ENCODE results near the gene KCNC4. TPM values are rescaled to one million over a fixed set of nuclear protein-coding genes. Genes with fewer than 3 reads are reported as not detected.

Gene KCNC4
- polyA plus RNA-seq, 3 donors, result 0.03 to 0.56 (median 0.12) TPM

GRCh38 chr1:110225756-110226404 is 15.8 kb downstream of the KCNC4 start:
- no peak overlapping the region for H2AFZ ChIP-seq (ENCODE audit: insufficient read depth, low read depth, low read length, poor library complexity, severe bottlenecking)
- no peaks in the 10 kb centered on the region for H3K36me3 ChIP-seq (replicated peaks in 1 of 2; ENCODE audit: control insufficient read depth in 1 of 2, insufficient read depth in 2 of 2, low read length in 2 of 2)
- no peak overlapping the region for H3K27ac Mint-ChIP-seq
- H3K9me3 Mint-ChIP-seq, result no peaks in the 10 kb centered on the region
- no peak for DNase-seq
- no peaks in the 10 kb centered on the region for H3K79me2 ChIP-seq (ENCODE audit: insufficient read depth, low read length)
- no peak overlapping the region for H3K27ac ChIP-seq (ENCODE audit: low read depth in 1 of 2, low read length in 2 of 2)
- H3K4me1 Mint-ChIP-seq, result peaks cover 10% of the 10 kb centered on the region
- intact Hi-C loops (cut with micrococcal nuclease), result no loop called here
- no peak overlapping the region for H3K9ac ChIP-seq (ENCODE audit: insufficient read depth, low read length, poor library complexity, severe bottlenecking)
- no peaks in the 10 kb centered on the region for H4K20me1 ChIP-seq (ENCODE audit: insufficient read depth, low read length)
- H3K4me3 ChIP-seq (replicated peaks in 1 of 3; ENCODE audit: low read depth in 2 of 3, low read length in 3 of 3), result no peak overlapping the region
- no peaks in the 10 kb centered on the region for H3K27me3 ChIP-seq (ENCODE audit: control insufficient read depth in 2 of 2, insufficient read depth in 2 of 2, low read length in 2 of 2)
- H3K4me3 Mint-ChIP-seq, result no peak overlapping the region
- WGBS (ENCODE audit: insufficient coverage), result 98% methylated on average over 14 of the region's 18 CpGs
- no peak for TF ChIP-seq CTCF (IDR thresholded peaks at IDR 0.05)
- peaks cover 5 to 9% of the 10 kb centered on the region in 2 donors for H3K36me3 Mint-ChIP-seq
- H3K4me2 ChIP-seq (replicated peaks; ENCODE audit: extremely low read depth, low read length, poor library complexity, severe bottlenecking), result no peak overlapping the region
- peaks cover 2 to 7% (median 3%) of the 10 kb centered on the region in 3 donors for H3K27me3 Mint-ChIP-seq (ENCODE audit: low read depth in 3 of 3)
- peaks cover 7 to 10% of the 10 kb centered on the region in 2 donors for H3K4me1 ChIP-seq (ENCODE audit: control insufficient read depth in 1 of 2, insufficient read depth in 2 of 2, low read length in 2 of 2)
- H3K9me3 ChIP-seq (replicated peaks in 1 of 2; ENCODE audit: control insufficient read depth in 1 of 2, insufficient read depth in 1 of 2, low read length in 2 of 2), result no peaks in the 10 kb centered on the region

- WGBS (ENCODE audit: insufficient coverage), result 98% methylated on average over 6 of the region's 12 CpGs
- Mint-ChIP-seq H3K4me1 (peaks cover 10% of the 10 kb centered on the region), H3K27ac (peak overlapping the region in 1 of 7 donors; percentile 61), H3K4me3 (no peak overlapping the region), H3K27me3 (ENCODE audit: low read depth in 3 of 3) (peaks cover 3 to 4% (median 3%) of the 10 kb centered on the region in 3 donors), H3K9me3 (no peaks in the 10 kb centered on the region), H3K36me3 (peaks cover 5 to 9% of the 10 kb centered on the region in 2 donors)
- Histone ChIP-seq H3K79me2 (ENCODE audit: insufficient read depth, low read length) (no peaks in the 10 kb centered on the region), H3K36me3 (replicated peaks in 1 of 2; ENCODE audit: control insufficient read depth in 1 of 2, insufficient read depth in 2 of 2, low read length in 2 of 2) (no peaks in the 10 kb centered on the region), H3K9me3 (replicated peaks in 1 of 2; ENCODE audit: control insufficient read depth in 1 of 2, insufficient read depth in 1 of 2, low read length in 2 of 2) (no peaks in the 10 kb centered on the region), H3K4me1 (ENCODE audit: control insufficient read depth in 1 of 2, insufficient read depth in 2 of 2, low read length in 2 of 2) (peaks cover 7 to 10% of the 10 kb centered on the region in 2 donors), H3K27ac (ENCODE audit: low read depth in 1 of 2, low read length in 2 of 2) (no peak overlapping the region), H2AFZ (ENCODE audit: insufficient read depth, low read depth, low read length, poor library complexity, severe bottlenecking) (no peak overlapping the region), H3K27me3 (ENCODE audit: control insufficient read depth in 2 of 2, insufficient read depth in 2 of 2, low read length in 2 of 2) (no peaks in the 10 kb centered on the region), H3K9ac (ENCODE audit: insufficient read depth, low read length, poor library complexity, severe bottlenecking) (no peak overlapping the region), H3K4me3 (replicated peaks in 1 of 3; ENCODE audit: low read depth in 2 of 3, low read length in 3 of 3) (no peak overlapping the region), H4K20me1 (ENCODE audit: insufficient read depth, low read length) (no peaks in the 10 kb centered on the region), H3K4me2 (replicated peaks; ENCODE audit: extremely low read depth, low read length, poor library complexity, severe bottlenecking) (no peak overlapping the region)
- DNase-seq, result no peak
- intact Hi-C loops (cut with micrococcal nuclease), result no loop called here
- no peak for TF ChIP-seq CTCF (IDR thresholded peaks at IDR 0.05)
These were observed 17.7 kb downstream of the KCNC4 start for GRCh38 chr1:110227774-110228173.
